ENCODE results near the gene ASB1. TPM values are rescaled to one million over a fixed set of nuclear protein-coding genes. Genes with fewer than 3 reads are reported as not detected.
A peak's percentile ranks its signal among the peaks of the same experiment; 100 is the strongest.

Gene ASB1
- total RNA-seq, 1 donor, result 27.9 TPM

DNA sequence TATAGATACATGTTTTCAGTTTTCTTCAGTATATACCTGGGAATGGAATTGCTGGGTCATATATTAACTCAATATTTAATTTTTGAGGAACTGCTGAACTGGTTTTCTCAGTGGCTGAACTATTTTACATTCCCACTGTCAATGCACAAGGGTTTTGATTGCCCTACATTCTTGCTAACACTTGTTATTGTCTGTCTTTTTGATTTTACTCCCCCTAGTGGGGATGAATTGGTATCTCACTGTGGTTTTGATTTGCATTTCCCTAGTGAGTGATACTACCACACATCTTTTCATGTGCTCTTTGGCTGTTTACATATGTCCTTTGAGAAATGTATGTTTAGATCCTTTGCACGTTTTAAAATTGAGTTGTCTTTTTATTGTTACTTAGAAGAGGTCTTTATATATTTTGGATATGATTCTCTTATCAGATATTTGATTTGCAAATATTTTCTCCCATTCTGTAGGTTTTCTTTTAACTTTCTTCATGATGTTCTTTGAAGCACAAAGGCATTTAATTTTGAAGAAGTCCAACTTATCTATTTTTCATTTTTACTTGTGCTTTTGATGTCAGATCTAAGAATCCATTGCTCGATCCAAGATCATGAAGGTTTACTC, 36.2 kb downstream of the ASB1 start:
- no peaks in the 10 kb centered on the region for H3K27me3 ChIP-seq (ENCODE audit: insufficient read depth, low read length)
- H3K4me2 ChIP-seq (ENCODE audit: insufficient read depth, low read length), result no peak overlapping the region
- peaks cover 29% of the 10 kb centered on the region for H3K4me1 ChIP-seq (ENCODE audit: insufficient read depth, low read length)
- no peaks in the 10 kb centered on the region for H3K9me3 ChIP-seq (ENCODE audit: low read depth, low read length)
- TF ChIP-seq, protein P1, sequence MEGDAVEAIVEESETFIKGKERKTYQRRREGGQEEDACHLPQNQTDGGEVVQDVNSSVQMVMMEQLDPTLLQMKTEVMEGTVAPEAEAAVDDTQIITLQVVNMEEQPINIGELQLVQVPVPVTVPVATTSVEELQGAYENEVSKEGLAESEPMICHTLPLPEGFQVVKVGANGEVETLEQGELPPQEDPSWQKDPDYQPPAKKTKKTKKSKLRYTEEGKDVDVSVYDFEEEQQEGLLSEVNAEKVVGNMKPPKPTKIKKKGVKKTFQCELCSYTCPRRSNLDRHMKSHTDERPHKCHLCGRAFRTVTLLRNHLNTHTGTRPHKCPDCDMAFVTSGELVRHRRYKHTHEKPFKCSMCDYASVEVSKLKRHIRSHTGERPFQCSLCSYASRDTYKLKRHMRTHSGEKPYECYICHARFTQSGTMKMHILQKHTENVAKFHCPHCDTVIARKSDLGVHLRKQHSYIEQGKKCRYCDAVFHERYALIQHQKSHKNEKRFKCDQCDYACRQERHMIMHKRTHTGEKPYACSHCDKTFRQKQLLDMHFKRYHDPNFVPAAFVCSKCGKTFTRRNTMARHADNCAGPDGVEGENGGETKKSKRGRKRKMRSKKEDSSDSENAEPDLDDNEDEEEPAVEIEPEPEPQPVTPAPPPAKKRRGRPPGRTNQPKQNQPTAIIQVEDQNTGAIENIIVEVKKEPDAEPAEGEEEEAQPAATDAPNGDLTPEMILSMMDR (IDR thresholded peaks at IDR 0.05; ENCODE audit: extremely low read depth, low read depth, low read length), result peak; percentile 77
- peak; percentile 82 for DNase-seq (ENCODE audit: insufficient read length, low spot score, missing footprints)
- H3K27ac ChIP-seq (ENCODE audit: low read depth, low read length), result peak overlapping the region; percentile 27
- peaks cover 2% of the 10 kb centered on the region for H3K79me2 ChIP-seq (ENCODE audit: insufficient read depth, low read length)
- peaks cover 6% of the 10 kb centered on the region for H3K36me3 ChIP-seq (ENCODE audit: insufficient read depth, low read length)
- no peak overlapping the region for H2AFZ ChIP-seq (ENCODE audit: low read length)
- H3K4me3 ChIP-seq (ENCODE audit: insufficient read depth, low read length), result no peak overlapping the region
- no peaks in the 10 kb centered on the region for H4K20me1 ChIP-seq (ENCODE audit: insufficient read depth, low read length)

DNA sequence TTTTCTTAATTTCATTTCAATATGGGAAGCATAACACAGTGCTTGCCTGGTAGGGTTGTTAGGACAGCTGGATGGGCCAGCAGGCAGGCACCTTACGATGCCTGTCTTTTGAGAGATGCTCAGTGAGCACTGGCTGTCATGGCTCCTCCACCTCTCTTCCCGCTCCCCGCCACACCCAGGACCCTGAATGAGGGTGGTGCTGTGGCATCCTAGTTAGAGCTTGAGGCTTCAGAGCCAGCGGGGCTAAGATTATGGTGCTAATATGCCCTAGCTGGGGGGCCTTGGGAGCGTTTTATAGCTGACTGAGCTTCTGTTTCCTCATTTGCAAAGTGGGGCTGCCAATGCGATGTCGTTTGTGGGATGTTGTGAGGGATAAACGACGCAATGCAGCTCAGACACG, 37.7 kb downstream of the ASB1 start:
- Histone ChIP-seq H4K20me1 (ENCODE audit: insufficient read depth, low read length) (no peaks in the 10 kb centered on the region), H3K79me2 (ENCODE audit: insufficient read depth, low read length) (peaks cover 2% of the 10 kb centered on the region), H3K4me2 (ENCODE audit: insufficient read depth, low read length) (no peak overlapping the region), H2AFZ (ENCODE audit: low read length) (no peak overlapping the region), H3K4me3 (ENCODE audit: insufficient read depth, low read length) (no peak overlapping the region), H3K9me3 (ENCODE audit: low read depth, low read length) (no peaks in the 10 kb centered on the region), H3K4me1 (ENCODE audit: insufficient read depth, low read length) (peaks cover 19% of the 10 kb centered on the region), H3K27me3 (ENCODE audit: insufficient read depth, low read length) (no peaks in the 10 kb centered on the region), H3K36me3 (ENCODE audit: insufficient read depth, low read length) (peaks cover 6% of the 10 kb centered on the region), H3K27ac (ENCODE audit: low read depth, low read length) (no peak overlapping the region)
- no peak for DNase-seq (ENCODE audit: insufficient read length, low spot score, missing footprints)
- TF ChIP-seq, protein P1 (IDR thresholded peaks at IDR 0.05; ENCODE audit: extremely low read depth, low read depth, low read length), result no peak

DNA sequence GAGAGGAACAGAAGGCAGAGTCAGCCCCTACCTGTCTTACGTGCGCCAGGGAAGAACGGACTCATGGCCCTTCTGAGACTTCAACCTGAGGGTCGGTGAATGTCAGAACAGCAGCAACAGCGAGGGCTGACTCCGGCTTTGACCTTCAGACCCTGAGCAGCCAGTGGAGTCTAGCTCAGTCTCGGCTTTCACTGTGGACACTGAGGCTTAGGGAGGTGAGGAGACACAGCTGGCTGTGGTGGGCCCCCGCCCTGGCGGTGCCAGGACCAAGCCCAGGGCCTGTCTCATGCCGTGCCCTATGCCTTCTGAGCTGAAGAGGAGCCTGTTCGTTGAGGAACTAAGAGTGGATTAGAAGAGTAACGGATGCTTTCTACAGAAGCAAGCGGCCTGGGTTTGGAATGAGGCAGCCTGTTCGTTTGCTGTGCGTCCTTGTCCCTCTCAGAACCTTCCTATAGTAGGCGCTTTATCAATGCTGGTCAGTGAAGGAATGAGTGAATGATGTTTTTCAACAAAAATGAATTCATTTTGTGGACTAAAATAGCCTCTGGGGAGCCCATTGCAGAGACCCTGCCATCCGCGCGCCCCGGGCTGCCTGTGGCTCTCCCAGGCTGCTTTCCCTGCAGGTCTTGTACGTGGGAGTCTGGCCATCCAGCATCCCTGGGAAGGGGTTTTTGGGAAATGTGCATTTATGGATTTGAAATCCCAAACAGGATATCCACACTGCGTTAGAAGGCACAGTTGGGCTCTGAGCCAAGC, 38.9 kb downstream of the ASB1 start:
- DNase-seq (ENCODE audit: insufficient read length, low spot score, missing footprints), result no peak
- peaks cover 13% of the 10 kb centered on the region for H3K4me1 ChIP-seq (ENCODE audit: insufficient read depth, low read length)
- peaks cover 2% of the 10 kb centered on the region for H3K79me2 ChIP-seq (ENCODE audit: insufficient read depth, low read length)
- H2AFZ ChIP-seq (ENCODE audit: low read length), result no peak overlapping the region
- TF ChIP-seq, protein P1 (IDR thresholded peaks at IDR 0.05; ENCODE audit: extremely low read depth, low read depth, low read length), result no peak
- no peaks in the 10 kb centered on the region for H4K20me1 ChIP-seq (ENCODE audit: insufficient read depth, low read length)
- H3K36me3 ChIP-seq (ENCODE audit: insufficient read depth, low read length), result peaks cover 6% of the 10 kb centered on the region
- H3K27ac ChIP-seq (ENCODE audit: low read depth, low read length), result no peak overlapping the region
- no peak overlapping the region for H3K4me3 ChIP-seq (ENCODE audit: insufficient read depth, low read length)
- no peak overlapping the region for H3K4me2 ChIP-seq (ENCODE audit: insufficient read depth, low read length)
- H3K27me3 ChIP-seq (ENCODE audit: insufficient read depth, low read length), result no peaks in the 10 kb centered on the region
- no peaks in the 10 kb centered on the region for H3K9me3 ChIP-seq (ENCODE audit: low read depth, low read length)

DNA sequence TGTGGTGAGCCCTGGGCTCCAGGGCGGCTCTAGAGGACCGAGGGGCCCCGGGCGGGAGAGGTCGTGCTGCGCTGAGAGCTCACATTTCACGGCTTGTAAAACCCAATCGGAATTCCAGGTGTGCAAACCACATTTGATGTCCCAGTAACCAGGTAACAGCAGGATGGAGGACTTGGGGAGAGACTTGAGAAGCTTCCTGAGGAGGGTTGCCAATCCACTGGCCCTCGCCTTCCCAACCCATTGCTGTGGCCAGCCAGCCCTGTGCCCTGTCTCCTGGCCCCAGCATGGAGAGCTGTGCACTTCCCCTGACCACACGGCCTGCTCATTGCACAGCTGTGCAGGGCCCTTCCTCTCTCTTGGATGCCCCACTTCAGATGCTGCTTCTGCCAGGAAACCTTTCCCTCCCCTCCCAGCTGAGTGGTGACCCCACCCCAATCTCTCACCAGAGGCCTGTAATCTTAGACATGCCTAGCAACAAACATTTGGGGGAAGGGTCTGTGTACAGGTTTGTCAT, 39.6 kb downstream of the ASB1 start:
- no peak overlapping the region for H3K27ac ChIP-seq (ENCODE audit: low read depth, low read length)
- TF ChIP-seq, protein P1 (IDR thresholded peaks at IDR 0.05; ENCODE audit: extremely low read depth, low read depth, low read length), result no peak
- no peak overlapping the region for H3K4me3 ChIP-seq (ENCODE audit: insufficient read depth, low read length)
- H4K20me1 ChIP-seq (ENCODE audit: insufficient read depth, low read length), result no peaks in the 10 kb centered on the region
- no peak overlapping the region for H3K4me2 ChIP-seq (ENCODE audit: insufficient read depth, low read length)
- peaks cover 6% of the 10 kb centered on the region for H3K36me3 ChIP-seq (ENCODE audit: insufficient read depth, low read length)
- H3K79me2 ChIP-seq (ENCODE audit: insufficient read depth, low read length), result peaks cover 2% of the 10 kb centered on the region
- no peaks in the 10 kb centered on the region for H3K27me3 ChIP-seq (ENCODE audit: insufficient read depth, low read length)
- no peaks in the 10 kb centered on the region for H3K9me3 ChIP-seq (ENCODE audit: low read depth, low read length)
- H2AFZ ChIP-seq (ENCODE audit: low read length), result no peak overlapping the region
- DNase-seq (ENCODE audit: insufficient read length, low spot score, missing footprints), result no peak
- peaks cover 10% of the 10 kb centered on the region for H3K4me1 ChIP-seq (ENCODE audit: insufficient read depth, low read length)
